DMS 273 (cell line): ENCODE measurements around the gene IQUB.
A peak's percentile ranks its signal among the peaks of the same experiment; 100 is the strongest.
"Not testable (repeated sequence)": the region's sequence is repeated elsewhere in the genome, so short reads cannot be mapped to it uniquely, and the experiment has no call there.

Source experiments
- DNase-seq: peaks from one replicate; lab custom pipeline; 2025; ENCODE audit not compliant: unreplicated experiment; lab: John Stamatoyannopoulos, UW

IQUB gene

DNA sequence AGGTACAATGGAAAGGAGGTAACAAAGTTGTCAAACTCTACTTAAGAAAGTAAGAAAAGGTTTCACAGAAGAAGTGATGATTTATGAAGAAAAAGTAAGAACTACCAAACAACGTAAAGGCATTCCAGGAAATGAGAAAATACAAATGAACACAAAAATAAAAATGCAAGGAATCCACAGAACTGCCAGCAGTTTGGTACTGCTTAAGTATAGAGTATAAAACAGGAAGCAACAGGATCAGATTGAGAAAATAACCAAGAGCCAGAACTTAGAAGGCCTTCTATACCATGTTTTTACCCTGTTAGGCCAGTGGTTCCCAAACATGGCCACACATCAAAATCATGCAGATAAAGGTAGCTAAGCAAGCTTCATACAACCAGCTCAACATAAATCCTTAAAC is 14.0 kb upstream of the IQUB start:
- DNase-seq: no peak

DNA sequence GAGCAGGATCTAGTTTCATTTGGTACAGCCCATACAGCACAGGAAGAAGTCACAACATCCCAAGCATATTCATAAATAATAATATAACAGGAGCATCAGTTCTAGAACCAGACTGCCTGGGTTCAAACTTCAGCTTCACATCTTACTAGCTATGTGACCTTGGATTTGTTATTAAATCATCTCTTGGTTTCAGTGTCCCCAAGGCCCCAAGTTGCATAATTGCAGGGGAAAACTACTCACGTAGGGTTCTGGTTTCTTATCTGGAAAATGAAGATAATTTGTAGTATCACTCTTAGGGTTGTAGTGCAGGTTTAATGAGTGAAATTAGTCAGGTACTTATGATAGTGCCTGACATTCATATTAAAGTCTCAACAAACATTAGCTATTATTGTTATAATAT is 5.5 kb upstream of the IQUB start:
- DNase-seq: no peak

DNA sequence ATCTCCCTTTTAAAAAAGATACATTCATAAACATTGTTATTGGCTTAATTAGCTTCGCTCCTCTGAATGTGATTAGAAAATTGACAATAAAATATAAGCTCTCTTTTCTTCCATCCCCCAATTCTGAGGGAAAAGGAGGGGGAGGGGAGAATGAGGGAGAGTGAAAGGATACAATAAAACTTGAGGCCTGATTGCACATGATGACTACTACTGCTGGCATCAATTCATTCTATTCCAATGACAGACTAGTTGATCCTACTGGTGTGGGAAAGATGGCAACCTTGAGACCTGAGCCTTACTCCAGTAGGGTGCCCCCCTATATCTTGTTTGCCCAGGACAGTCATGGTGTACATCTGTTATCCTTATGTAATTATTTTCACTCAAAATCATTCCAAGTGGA is 4.5 kb upstream of the IQUB start:
- DNase-seq: no peak

- no peak for DNase-seq
Measured at GRCh38 chr7:123538189-123538714, 3.9 kb upstream of the IQUB start.

DNA sequence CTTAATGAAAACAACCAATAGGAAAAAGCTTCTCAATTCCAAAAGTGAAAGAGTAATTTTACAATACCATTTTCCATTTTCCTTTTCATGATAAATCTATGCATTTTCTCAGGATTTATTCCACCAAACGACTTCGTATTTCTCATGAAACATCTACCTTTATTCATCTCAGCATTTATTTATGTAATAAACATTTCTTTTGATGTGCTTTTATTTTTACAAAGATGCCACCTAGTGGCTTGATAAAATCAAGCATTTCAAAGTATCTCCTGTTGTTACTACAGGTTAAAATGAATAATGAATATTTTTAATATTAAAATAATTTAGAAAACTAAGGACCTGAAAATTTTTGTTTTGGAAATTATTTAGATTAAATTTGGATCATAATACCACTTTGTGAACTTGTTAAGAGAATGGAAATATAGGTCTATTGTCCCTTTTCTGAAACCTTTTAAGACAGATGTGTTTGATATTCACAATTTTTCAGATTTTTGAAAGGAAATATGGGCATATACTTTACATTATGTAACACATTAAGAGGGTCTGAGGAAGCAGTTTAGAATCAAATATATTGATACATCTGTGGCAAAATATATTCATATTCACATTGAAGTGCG is 2.7 kb upstream of the IQUB start:
- DNase-seq: peak; percentile 59

- DNase-seq: no peak
Measured at GRCh38 chr7:123535517-123535916, 1.1 kb upstream of the IQUB start.

GRCh38 chr7:123533929-123534382 is 439 bp downstream of the IQUB start:
- DNase-seq: no peak

DNA sequence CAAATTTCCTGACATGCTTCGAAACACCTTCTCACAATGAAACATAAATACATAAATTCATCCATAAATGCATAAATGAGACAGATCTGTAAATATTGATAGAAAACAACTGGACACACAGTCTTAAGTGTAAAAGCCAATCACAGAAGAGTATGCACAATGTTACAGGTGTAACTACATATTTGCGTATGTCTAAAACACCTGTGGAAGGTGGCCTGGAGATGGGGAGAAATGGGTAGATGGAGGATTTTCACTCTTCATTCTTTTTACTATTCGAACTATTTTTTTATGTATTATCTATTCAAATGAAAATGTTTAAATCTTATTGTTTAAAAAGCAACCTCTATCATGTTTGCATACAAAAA is 860 bp downstream of the IQUB start:
- DNase-seq: no peak

GRCh38 chr7:123532788-123533552 is 1.4 kb downstream of the IQUB start:
- DNase-seq: peak; percentile 13

DNA sequence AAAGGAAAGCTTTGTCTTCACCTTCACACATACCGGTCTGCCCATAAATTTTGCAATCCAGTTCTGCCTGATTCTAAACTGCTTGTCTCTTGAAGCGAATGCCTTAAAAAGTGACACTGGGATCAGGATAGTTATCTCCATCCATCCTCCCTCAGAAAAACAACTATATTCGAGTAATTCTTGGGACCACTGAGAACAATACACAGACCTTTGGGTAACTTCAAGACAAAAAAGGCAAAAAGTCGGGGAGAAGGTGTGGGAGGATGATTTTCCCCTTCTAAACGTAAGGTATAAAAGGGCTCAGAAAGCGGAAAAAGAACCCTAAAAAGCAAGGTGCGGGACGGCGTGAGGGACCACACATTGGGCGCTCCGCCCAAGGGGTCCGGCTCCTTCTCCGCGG is 2.1 kb downstream of the IQUB start:
- DNase-seq: not testable (repeated sequence)

GRCh38 chr7:123530035-123530591 is 4.3 kb downstream of the IQUB start:
- DNase-seq: not testable (repeated sequence)

- no peak for DNase-seq
Measured at GRCh38 chr7:123528265-123528664, 6.1 kb downstream of the IQUB start.

DNA sequence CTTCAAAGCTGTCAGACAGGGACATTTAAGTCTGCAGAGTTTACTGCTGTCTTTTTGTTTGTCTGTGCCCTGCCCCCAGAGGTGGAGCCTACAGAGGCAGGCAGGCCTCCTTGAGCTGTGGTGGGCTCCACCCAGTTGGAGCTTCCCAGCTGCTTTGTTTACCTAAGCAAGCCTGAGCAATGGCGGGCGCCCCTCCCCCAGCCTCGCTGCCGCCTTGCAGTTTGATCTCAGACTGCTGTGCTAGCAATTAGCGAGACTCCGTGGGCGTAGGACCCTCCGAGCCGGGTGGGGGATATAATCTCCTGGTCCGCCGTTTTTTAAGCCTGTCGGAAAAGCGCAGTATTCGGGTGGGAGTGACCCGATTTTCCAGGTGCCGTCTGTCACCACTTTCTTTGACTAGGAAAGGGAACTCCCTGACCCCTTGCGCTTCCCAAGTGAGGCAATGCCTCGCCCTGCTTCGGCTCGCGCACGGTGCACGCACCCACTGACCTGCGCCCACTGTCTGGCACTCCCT is 6.6 kb downstream of the IQUB start:
- not testable (repeated sequence) for DNase-seq

GRCh38 chr7:123526533-123526932 is 7.9 kb downstream of the IQUB start:
- not testable (repeated sequence) for DNase-seq

- DNase-seq: no peak
Measured at GRCh38 chr7:123522066-123522465, 12.3 kb downstream of the IQUB start.

DNA sequence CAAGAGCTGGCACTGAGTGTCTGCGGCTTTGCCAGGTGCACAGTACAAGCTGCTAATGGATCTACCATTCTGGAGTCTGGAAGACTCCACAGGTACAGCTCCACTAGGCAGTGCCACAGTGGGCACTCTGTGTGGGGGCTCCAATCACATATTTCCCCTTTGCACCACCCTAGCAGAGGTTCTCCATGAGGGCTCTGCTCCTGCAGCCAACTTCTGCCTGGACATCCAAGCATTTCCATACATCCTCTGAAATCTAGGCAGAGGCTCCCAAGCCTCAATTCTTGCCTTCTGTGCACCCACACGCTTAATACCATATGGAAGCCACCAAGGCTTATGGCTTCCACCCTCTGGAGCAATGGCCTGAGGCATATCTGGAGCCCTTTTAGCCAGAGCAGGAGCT is 29.2 kb downstream of the IQUB start:
- DNase-seq: no peak

GRCh38 chr7:123502201-123502600 is 32.2 kb downstream of the IQUB start:
- no peak for DNase-seq

GRCh38 chr7:123500878-123501489 is 33.4 kb downstream of the IQUB start:
- no peak for DNase-seq

GRCh38 chr7:123499211-123499970 is 35.0 kb downstream of the IQUB start:
- DNase-seq: no peak

DNA sequence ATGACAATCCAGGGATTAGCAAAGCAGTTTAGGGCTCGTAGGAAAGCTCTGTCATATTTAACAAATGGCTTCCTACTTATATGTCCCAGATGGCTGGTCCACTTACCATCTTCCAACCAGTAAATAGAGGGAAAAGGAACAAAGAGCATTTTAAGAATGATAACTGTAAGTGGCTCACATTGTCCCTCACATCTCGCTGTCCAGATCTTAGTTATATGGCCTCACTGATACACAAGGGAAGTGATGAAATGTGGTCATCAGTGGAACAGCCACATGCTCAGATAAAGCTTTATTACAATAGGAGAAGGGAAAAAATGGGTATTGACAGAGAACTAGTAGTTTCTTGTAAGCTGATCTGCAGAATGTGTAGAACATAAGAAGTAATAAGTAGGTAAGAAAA is 35.8 kb downstream of the IQUB start:
- no peak for DNase-seq

GRCh38 chr7:123498031-123498430 is 36.4 kb downstream of the IQUB start:
- DNase-seq: no peak
